IPS-20b (cell line): ENCODE measurements around the gene KLC4.

ENCODE experiments used
- H3K27ac ChIP-seq: one replicate; pipeline ENCODE4 v1.5.1; 2013; ENCODE audit warnings: low read length
- H3K27me3 ChIP-seq: 2 replicates; pipeline ENCODE4 v1.6.1; 2013; ENCODE audit warnings: mild to moderate bottlenecking, low read length, inconsistent platforms; ENCODE audit not compliant: insufficient read depth
- H3K36me3 ChIP-seq: 2 replicates; pipeline ENCODE4 v1.6.1; 2013; ENCODE audit warnings: low read depth, mild to moderate bottlenecking, inconsistent platforms, low read length, moderate library complexity; ENCODE audit not compliant: insufficient read depth
- H3K4me1 ChIP-seq: 2 replicates; pipeline ENCODE4 v1.6.1; 2013; ENCODE audit warnings: mild to moderate bottlenecking, control low read depth, inconsistent platforms, low read length, moderate library complexity; ENCODE audit not compliant: insufficient read depth
- H3K4me3 ChIP-seq: 2 replicates; pipeline ENCODE4 v1.5.1; 2013; ENCODE audit warnings: mild to moderate bottlenecking, low read length, inconsistent platforms
- H3K9ac ChIP-seq: 2 replicates; pipeline ENCODE4 v1.6.1; 2013; ENCODE audit warnings: low read depth, mild to moderate bottlenecking, inconsistent platforms, low read length, moderate library complexity
- H3K9me3 ChIP-seq: 2 replicates; pipeline ENCODE4 v1.6.1; 2013; ENCODE audit warnings: mild to moderate bottlenecking, low read depth, low read length, inconsistent platforms; ENCODE audit not compliant: insufficient read depth

The KLC4 gene

GRCh38 chr6:43123461-43124314 lies 64.3 kb downstream of the KLC4 start:
- no peaks in the 10 kb centered on the region for H3K9me3 ChIP-seq
- no peaks in the 10 kb centered on the region for H3K27me3 ChIP-seq
- H3K4me3 ChIP-seq: no peak overlapping the region
- H3K4me1 ChIP-seq: peaks cover 16% of the 10 kb centered on the region
- no peak overlapping the region for H3K27ac ChIP-seq
- H3K36me3 ChIP-seq: no peaks in the 10 kb centered on the region
- H3K9ac ChIP-seq: peak overlapping the region; percentile 56; the same call in 1 of the 2 replicates

- H3K27me3 ChIP-seq: no peaks in the 10 kb centered on the region
- H3K36me3 ChIP-seq: no peaks in the 10 kb centered on the region
- no peaks in the 10 kb centered on the region for H3K9me3 ChIP-seq
- H3K4me3 ChIP-seq: no peak overlapping the region
- H3K9ac ChIP-seq: peak overlapping the region; percentile 56; the same call in 1 of the 2 replicates
- H3K27ac ChIP-seq: no peak overlapping the region
- H3K4me1 ChIP-seq: peaks cover 16% of the 10 kb centered on the region
These were observed 65.0 kb downstream of the KLC4 start for GRCh38 chr6:43124481-43124880.
